Endodermal cell (in vitro differentiated cells): ENCODE measurements around the gene SLC13A1. TPM values are rescaled to one million over a fixed set of nuclear protein-coding genes. Genes with fewer than 3 reads are reported as not detected.

Source experiments
- DNase-seq: peaks from one replicate; pipeline ENCODE4 v3.0.0-alpha.2; 2017
- H3K27ac ChIP-seq: 2 replicates; pipeline ENCODE4 v1.5.1; 2013; ENCODE audit warnings: mild to moderate bottlenecking, low read depth, low read length, moderate library complexity
- H3K27me3 ChIP-seq: 2 replicates; pipeline ENCODE4 v1.6.1; 2013; ENCODE audit warnings: mild to moderate bottlenecking, low read length, moderate library complexity; ENCODE audit not compliant: insufficient read depth, control insufficient read depth, poor library complexity, severe bottlenecking
- H3K36me3 ChIP-seq: 2 replicates; pipeline ENCODE4 v1.7.0; 2013; ENCODE audit warnings: mild to moderate bottlenecking, low read length, moderate library complexity; ENCODE audit not compliant: control insufficient read depth, insufficient read depth
- H3K4me1 ChIP-seq: one replicate; pipeline ENCODE4 v1.7.0; 2013; ENCODE audit warnings: low read length; ENCODE audit not compliant: control insufficient read depth, insufficient read depth
- H3K4me3 ChIP-seq: 2 replicates; pipeline ENCODE4 v1.5.1; 2013; ENCODE audit warnings: mild to moderate bottlenecking, low read length, moderate library complexity
- H3K9ac ChIP-seq: 2 replicates; pipeline ENCODE4 v1.6.1; 2013; ENCODE audit warnings: mild to moderate bottlenecking, low read length, moderate library complexity; ENCODE audit not compliant: poor library complexity, severe bottlenecking; ENCODE audit errors: extremely low read depth
- H3K9me3 ChIP-seq: 2 replicates; pipeline ENCODE4 v1.6.1; 2013; ENCODE audit warnings: mild to moderate bottlenecking, low read length, moderate library complexity; ENCODE audit not compliant: control insufficient read depth
- H3K27ac Mint-ChIP-seq: 2 replicates; pipeline ENCODE4 v1.8.0; 2020; ENCODE audit warnings: mixed read lengths
- H3K27me3 Mint-ChIP-seq: 2 replicates; pipeline ENCODE4 v1.8.0; 2021; ENCODE audit warnings: mild to moderate bottlenecking, mixed read lengths; ENCODE audit not compliant: insufficient read depth
- H3K36me3 Mint-ChIP-seq: 2 replicates; pipeline ENCODE4 v1.8.0; 2020; ENCODE audit warnings: low read depth, mixed read lengths
- H3K4me1 Mint-ChIP-seq: 2 replicates; pipeline ENCODE4 v1.8.0; 2020; ENCODE audit warnings: mixed read lengths
- H3K4me3 Mint-ChIP-seq: 2 replicates; pipeline ENCODE4 v1.8.0; 2020; ENCODE audit warnings: mild to moderate bottlenecking, moderate library complexity, mixed read lengths
- H3K9me3 Mint-ChIP-seq: 2 replicates; pipeline ENCODE4 v1.8.0; 2020; ENCODE audit warnings: mild to moderate bottlenecking, mixed read lengths
- WGBS, 2 experiments: methylation state at CpG; one replicate each; pipeline versions ENCODE4 v1.1.5 to v1.1.7; 2013; ENCODE audit warnings: missing lambda C conversion rate in 2 of 2, mixed read lengths in 1 of 2; ENCODE audit not compliant: insufficient coverage in 1 of 2, insufficient read length in 1 of 2; 5-methylcytosine and 5-hydroxymethylcytosine counted together
- total RNA-seq, 2 donors: library from RNA; stranded (reverse); fragmentation: NEBNext Ultra II Directional in 1 of 2; extraction: Animal tissue kit (Norgen Biotek cat#: 25700) in 1 of 2; gene quantifications; 2 replicates in 1 of 2; 3 replicates in 1 of 2; pipeline ENCODE4 v1.2.1, GENCODE V29; 2021
- TF ChIP-seq, protein P1 (sequence below): fragments of 200-600 bp; sonication (generic); conservative IDR thresholded peaks from 2 replicates; pipeline ENCODE4 v1.5.0; 2021; ENCODE audit warnings: antibody characterized with exemption, mild to moderate bottlenecking

Gene SLC13A1
- total RNA-seq, 2 donors from 2014 or later: not detected

DNA sequence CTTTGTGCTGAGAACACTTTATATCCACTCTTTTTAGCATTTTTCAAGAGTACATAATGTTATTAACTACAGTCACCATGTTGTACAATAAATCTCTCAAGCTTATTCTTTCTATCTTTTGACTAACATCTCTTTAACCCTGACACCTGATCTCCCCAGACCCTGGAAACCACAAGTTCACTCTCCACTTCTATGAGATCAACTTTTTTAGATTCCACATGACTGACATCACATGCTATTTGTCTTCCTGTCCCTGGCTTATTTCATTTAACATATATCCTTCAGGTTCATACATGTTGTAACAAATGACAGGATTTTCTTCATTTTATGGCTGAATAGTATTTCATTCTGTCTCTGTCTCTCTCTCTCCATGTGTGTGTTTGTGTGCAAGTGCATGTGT, 15.5 kb downstream of the SLC13A1 start:
- Mint-ChIP-seq H3K4me3 (no peak overlapping the region), H3K36me3 (no peaks in the 10 kb centered on the region), H3K9me3 (peaks cover 4% of the 10 kb centered on the region), H3K27ac (no peak overlapping the region), H3K4me1 (no peaks in the 10 kb centered on the region), H3K27me3 (no peaks in the 10 kb centered on the region)
- Histone ChIP-seq H3K27me3 (no peaks in the 10 kb centered on the region), H3K9ac (no peak overlapping the region), H3K4me3 (no peak overlapping the region), H3K36me3 (no peaks in the 10 kb centered on the region), H3K4me1 (no peaks in the 10 kb centered on the region), H3K27ac (no peak overlapping the region), H3K9me3 (peaks cover 9% of the 10 kb centered on the region)
- no peak for DNase-seq
- TF ChIP-seq, protein P1, sequence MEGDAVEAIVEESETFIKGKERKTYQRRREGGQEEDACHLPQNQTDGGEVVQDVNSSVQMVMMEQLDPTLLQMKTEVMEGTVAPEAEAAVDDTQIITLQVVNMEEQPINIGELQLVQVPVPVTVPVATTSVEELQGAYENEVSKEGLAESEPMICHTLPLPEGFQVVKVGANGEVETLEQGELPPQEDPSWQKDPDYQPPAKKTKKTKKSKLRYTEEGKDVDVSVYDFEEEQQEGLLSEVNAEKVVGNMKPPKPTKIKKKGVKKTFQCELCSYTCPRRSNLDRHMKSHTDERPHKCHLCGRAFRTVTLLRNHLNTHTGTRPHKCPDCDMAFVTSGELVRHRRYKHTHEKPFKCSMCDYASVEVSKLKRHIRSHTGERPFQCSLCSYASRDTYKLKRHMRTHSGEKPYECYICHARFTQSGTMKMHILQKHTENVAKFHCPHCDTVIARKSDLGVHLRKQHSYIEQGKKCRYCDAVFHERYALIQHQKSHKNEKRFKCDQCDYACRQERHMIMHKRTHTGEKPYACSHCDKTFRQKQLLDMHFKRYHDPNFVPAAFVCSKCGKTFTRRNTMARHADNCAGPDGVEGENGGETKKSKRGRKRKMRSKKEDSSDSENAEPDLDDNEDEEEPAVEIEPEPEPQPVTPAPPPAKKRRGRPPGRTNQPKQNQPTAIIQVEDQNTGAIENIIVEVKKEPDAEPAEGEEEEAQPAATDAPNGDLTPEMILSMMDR: no peak

DNA sequence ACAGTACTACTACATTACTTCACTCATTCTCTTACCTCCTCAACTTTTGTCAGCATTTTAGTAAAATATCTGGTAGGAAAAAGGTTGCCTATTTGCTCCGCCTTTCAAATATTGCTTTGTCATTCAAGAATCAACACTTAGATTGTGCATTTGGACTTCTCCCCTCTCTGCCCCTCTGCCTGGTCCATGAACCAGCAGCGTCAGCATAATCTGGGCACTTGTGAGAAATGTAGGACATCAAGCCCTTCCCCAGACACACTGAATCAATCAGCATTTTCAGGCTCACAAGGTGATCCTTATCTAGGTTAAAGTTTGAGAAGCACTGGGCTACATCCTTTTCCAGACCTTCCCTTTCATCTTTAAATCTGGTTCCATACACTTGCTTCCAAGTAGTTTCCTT, 16.3 kb downstream of the SLC13A1 start:
- Histone ChIP-seq H3K4me1 (no peaks in the 10 kb centered on the region), H3K36me3 (no peaks in the 10 kb centered on the region), H3K9ac (no peak overlapping the region), H3K9me3 (peaks cover 9% of the 10 kb centered on the region), H3K27ac (no peak overlapping the region), H3K27me3 (no peaks in the 10 kb centered on the region), H3K4me3 (no peak overlapping the region)
- WGBS, 2 experiments: 96 to 100% methylated on average over 1 to 2 of the region's 2 CpGs
- Mint-ChIP-seq H3K27ac (no peak overlapping the region), H3K27me3 (no peaks in the 10 kb centered on the region), H3K4me3 (no peak overlapping the region), H3K36me3 (no peaks in the 10 kb centered on the region), H3K4me1 (no peaks in the 10 kb centered on the region), H3K9me3 (peaks cover 4% of the 10 kb centered on the region)
- no peak for DNase-seq
- TF ChIP-seq, protein P1: no peak

DNA sequence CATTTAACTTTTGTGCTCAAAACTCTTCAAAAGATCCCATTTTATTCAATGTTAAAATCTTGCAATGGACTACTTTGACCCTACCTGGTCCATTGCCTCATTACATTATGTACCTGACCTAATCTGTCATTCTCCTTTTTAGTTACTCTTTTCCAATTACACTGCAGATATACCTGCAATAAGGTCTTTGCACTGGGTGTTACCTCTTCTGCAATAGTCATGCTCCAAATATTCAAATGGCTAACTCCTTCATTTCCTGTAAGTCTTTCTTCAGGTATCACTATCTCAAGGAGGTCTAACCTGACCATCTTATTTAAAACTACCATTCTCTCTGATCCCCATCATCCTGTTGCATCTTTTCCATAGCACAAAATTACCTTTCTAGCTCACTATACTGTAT, 22.3 kb downstream of the SLC13A1 start:
- H3K27me3 Mint-ChIP-seq: no peaks in the 10 kb centered on the region
- no peak for DNase-seq
- TF ChIP-seq, protein P1: no peak
- H3K9ac ChIP-seq: no peak overlapping the region
- no peaks in the 10 kb centered on the region for H3K36me3 Mint-ChIP-seq
- no peaks in the 10 kb centered on the region for H3K36me3 ChIP-seq
- H3K27me3 ChIP-seq: no peaks in the 10 kb centered on the region
- H3K27ac Mint-ChIP-seq: no peak overlapping the region
- no peak overlapping the region for H3K4me3 Mint-ChIP-seq
- H3K4me3 ChIP-seq: no peak overlapping the region
- no peaks in the 10 kb centered on the region for H3K9me3 ChIP-seq
- no peak overlapping the region for H3K27ac ChIP-seq
- no peaks in the 10 kb centered on the region for H3K4me1 ChIP-seq
- no peaks in the 10 kb centered on the region for H3K9me3 Mint-ChIP-seq
- H3K4me1 Mint-ChIP-seq: no peaks in the 10 kb centered on the region
